IMR-90 (cell line): ENCODE results near the gene RGR. TPM values are rescaled to one million over a fixed set of nuclear protein-coding genes. Genes with fewer than 3 reads are reported as not detected.

ENCODE experiments used
- ATAC-seq: fragments of 200-7000 bp; cut with Tn5 transposase; 2 replicates; pipeline ENCODE4 v1.9.1; 2020; ENCODE audit warnings: low read depth, mild to moderate bottlenecking, moderate library complexity
- BruUV-seq: library from RNA; stranded (reverse); fragments of 400-500 nt; replicated peaks from 2 replicates; lab custom pipeline; 2021; lab: Mats Ljungman, UMichigan
- CTCF ChIA-PET: fragments of 300-600 bp; formaldehyde crosslinking; extraction: SDS; loops from one replicate; lab custom pipeline; 2021; ENCODE audit warnings: antibody characterized with exemption; lab: Yijun Ruan, JAX
- POLR2A ChIA-PET: fragments of 300-600 bp; sonication (Branson Sonifier 250); formaldehyde crosslinking; loops from one replicate; lab custom pipeline; 2022; ENCODE audit warnings: antibody characterized with exemption; ENCODE audit not compliant: unreplicated experiment; lab: Charles Lee
- DNase-seq: peaks from one replicate; pipeline ENCODE4 v3.0.0; 2013
- H2AFZ ChIP-seq: replicated peaks from 2 replicates; pipeline ENCODE3; 2013; ENCODE audit warnings: low read length, mild to moderate bottlenecking; ENCODE audit not compliant: poor library complexity
- H2AK5ac ChIP-seq: 2 replicates; pipeline ENCODE4 v1.6.1; 2013; ENCODE audit warnings: low read depth, low read length, inconsistent platforms
- H2AK9ac ChIP-seq: replicated peaks from 2 replicates; pipeline ENCODE3; 2013; ENCODE audit warnings: mild to moderate bottlenecking, low read depth, low read length, moderate library complexity; ENCODE audit not compliant: poor library complexity
- H2BK120ac ChIP-seq: 2 replicates; pipeline ENCODE4 v1.6.1; 2013; ENCODE audit warnings: low read depth, low read length, inconsistent platforms
- H2BK15ac ChIP-seq: 3 replicates; pipeline ENCODE4 v1.6.1; 2013; ENCODE audit warnings: low read depth, low read length, inconsistent platforms
- H2BK20ac ChIP-seq: 2 replicates; pipeline ENCODE4 v1.6.1; 2013; ENCODE audit warnings: low read depth, mild to moderate bottlenecking, inconsistent platforms, low read length, moderate library complexity
- H2BK5ac ChIP-seq: 2 replicates; pipeline ENCODE4 v1.6.1; 2013; ENCODE audit warnings: mild to moderate bottlenecking, low read depth, low read length, inconsistent platforms; ENCODE audit not compliant: poor library complexity, severe bottlenecking
- H3K14ac ChIP-seq: replicated peaks from 2 replicates; pipeline ENCODE4 v1.6.1; 2013; ENCODE audit warnings: low read depth, low read length, inconsistent platforms
- H3K18ac ChIP-seq: 2 replicates; pipeline ENCODE4 v1.6.1; 2013; ENCODE audit warnings: low read depth, low read length, control low read depth
- H3K23ac ChIP-seq: 2 replicates; pipeline ENCODE4 v1.6.1; 2013; ENCODE audit warnings: low read depth, low read length, inconsistent platforms
- H3K27ac ChIP-seq: 2 replicates; pipeline ENCODE4 v1.5.1; 2013; ENCODE audit warnings: mild to moderate bottlenecking, control low read depth, low read length; ENCODE audit not compliant: insufficient read depth
- H3K27me3 ChIP-seq: 2 replicates; pipeline ENCODE4 v1.6.1; 2013; ENCODE audit warnings: low read length; ENCODE audit not compliant: control insufficient read depth, insufficient read depth
- H3K36me3 ChIP-seq: 2 replicates; pipeline ENCODE4 v1.6.1; 2013; ENCODE audit warnings: low read length, mixed read lengths; ENCODE audit not compliant: control insufficient read depth, insufficient read depth
- H3K4ac ChIP-seq: 2 replicates; pipeline ENCODE4 v1.6.1; 2013; ENCODE audit warnings: low read depth, low read length, inconsistent platforms
- H3K4me1 ChIP-seq: 2 replicates; pipeline ENCODE4 v1.6.1; 2013; ENCODE audit warnings: low read length, mixed read lengths; ENCODE audit not compliant: control insufficient read depth, insufficient read depth
- H3K4me2 ChIP-seq: 2 replicates; pipeline ENCODE4 v1.6.1; 2013; ENCODE audit warnings: low read depth, mild to moderate bottlenecking, control low read depth, low read length, moderate library complexity
- H3K4me3 ChIP-seq: 2 replicates; pipeline ENCODE4 v1.5.1; 2013; ENCODE audit warnings: low read depth, mild to moderate bottlenecking, control low read depth, low read length, moderate library complexity; ENCODE audit not compliant: insufficient read depth
- H3K56ac ChIP-seq: 2 replicates; pipeline ENCODE4 v1.6.1; 2013; ENCODE audit warnings: low read length, inconsistent platforms; ENCODE audit not compliant: insufficient read depth; ENCODE audit errors: extremely low read depth
- H3K79me1 ChIP-seq, 2 experiments: 2 replicates each; pipeline ENCODE4 v1.6.1; 2013; ENCODE audit warnings: low read length in 2 of 2, inconsistent platforms in 1 of 2, low read depth in 1 of 2
- H3K9ac ChIP-seq: 2 replicates; pipeline ENCODE4 v1.6.1; 2013; ENCODE audit warnings: low read depth, low read length, control low read depth
- H3K9me1 ChIP-seq: 2 replicates; pipeline ENCODE4 v1.6.1; 2013; ENCODE audit warnings: low read length, inconsistent platforms; ENCODE audit not compliant: insufficient read depth
- H3K9me3 ChIP-seq: 2 replicates; pipeline ENCODE4 v1.6.1; 2013; ENCODE audit warnings: low read length; ENCODE audit not compliant: control insufficient read depth, insufficient read depth
- H4K20me1 ChIP-seq: 2 replicates; pipeline ENCODE4 v1.6.1; 2013; ENCODE audit warnings: low read length, inconsistent platforms; ENCODE audit not compliant: insufficient read depth
- H4K5ac ChIP-seq: 2 replicates; pipeline ENCODE4 v1.6.1; 2013; ENCODE audit warnings: mild to moderate bottlenecking, low read depth, low read length, control low read depth
- H4K8ac ChIP-seq, 2 experiments: 2 replicates each; pipeline ENCODE4 v1.6.1; 2013; ENCODE audit warnings: low read depth in 2 of 2, low read length in 2 of 2, control low read depth in 1 of 2, inconsistent platforms in 1 of 2
- H4K91ac ChIP-seq: 2 replicates; pipeline ENCODE4 v1.6.1; 2013; ENCODE audit warnings: low read depth, low read length, inconsistent platforms; ENCODE audit not compliant: insufficient read depth
- NFE2L2 ChIP-seq: fragments of 150-350 bp; IDR thresholded peaks from 2 replicates; pipeline ENCODE4 v1.6.1; 2016; ENCODE audit warnings: low read depth, mild to moderate bottlenecking, low read length
- WGBS, 2 experiments: methylation state at CpG; one replicate each; pipeline versions ENCODE4 v1.1.5 to v1.1.7; 2013; ENCODE audit warnings: missing lambda C conversion rate in 2 of 2; ENCODE audit not compliant: insufficient read length in 1 of 2; ENCODE audit errors: extremely low coverage in 2 of 2; 5-methylcytosine and 5-hydroxymethylcytosine counted together
- dilution Hi-C: fragments of 300-500 bp; cut with HindIII; formaldehyde crosslinking; loops from one replicate; pipeline ENCODE4 v1.14.3; 2018; ENCODE audit warnings: low sequenced_read_pairs; ENCODE audit not compliant: unreplicated experiment
- in situ Hi-C: fragments of 300-500 bp; cut with MboI; formaldehyde crosslinking; loops from 3 replicates; pipeline ENCODE4 v1.14.3; 2019; ENCODE audit warnings: low sequenced_read_pairs, inconsistent platforms, mixed read lengths
- intact Hi-C: fragments of 100-400 bp; cut with micrococcal nuclease; formaldehyde crosslinking; loops from 2 replicates; pipeline ENCODE4 v1.10.0; 2022
- polyA plus RNA-seq, 3 experiments: library from polyadenylated mRNA; depleted of rRNA; stranded (reverse); fragments of >200 nt; gene quantifications; 2 replicates each; pipeline ENCODE4 v1.2.3, GENCODE V29; 2012; ENCODE audit warnings: low replicate concordance in 1 of 3
- total RNA-seq: library from RNA; depleted of rRNA; stranded (reverse); fragments of >200 nt; gene quantifications from 2 replicates; pipeline ENCODE4 v1.2.3, GENCODE V29; 2012

The RGR gene
- total and polyA plus RNA-seq, 2 of the 4 experiments (the other 2 are of a cell fraction): not detected

GRCh38 chr10:84217746-84218145 lies 27.1 kb upstream of the RGR start:
- no peak overlapping the region for H2AFZ ChIP-seq
- H3K27me3 ChIP-seq: peaks cover 2% of the 10 kb centered on the region
- H3K9me3 ChIP-seq: no peaks in the 10 kb centered on the region
- no peak overlapping the region for H2AK9ac ChIP-seq
- no peak overlapping the region for H2BK20ac ChIP-seq
- H3K4ac ChIP-seq: no peak overlapping the region
- H3K27ac ChIP-seq: no peak overlapping the region
- H4K20me1 ChIP-seq: no peaks in the 10 kb centered on the region
- no peak overlapping the region for H4K8ac ChIP-seq
- CTCF ChIA-PET: no interaction called here
- H3K4me3 ChIP-seq: no peak overlapping the region
- H3K14ac ChIP-seq: no peak overlapping the region
- no peak overlapping the region for H2BK15ac ChIP-seq
- no peaks in the 10 kb centered on the region for H3K9me1 ChIP-seq
- WGBS, 2 experiments: 86% methylated on average over 2 of the region's 4 CpGs; no CpG with 5 or more reads in 1 of the 2 experiments
- H2BK5ac ChIP-seq: no peak overlapping the region
- no peak overlapping the region for H3K4me2 ChIP-seq
- H3K4me1 ChIP-seq: no peaks in the 10 kb centered on the region
- no peaks in the 10 kb centered on the region for H3K36me3 ChIP-seq
- in situ Hi-C loops (no loop called here), dilution Hi-C loops (no loop called here), intact Hi-C loops (no loop called here)
- no TSS peak for BruUV-seq
- no peak overlapping the region for H2AK5ac ChIP-seq
- DNase-seq (no peak), ATAC-seq (no peak)
- H3K56ac ChIP-seq: no peak overlapping the region
- no peak overlapping the region for H3K9ac ChIP-seq
- POLR2A ChIA-PET: no interaction called here
- no peak overlapping the region for H2BK120ac ChIP-seq
- no peak overlapping the region for H3K23ac ChIP-seq
- H4K5ac ChIP-seq: no peak overlapping the region
- H4K91ac ChIP-seq: no peak overlapping the region
- H3K79me1 ChIP-seq: no peaks in the 10 kb centered on the region
- no peak for TF ChIP-seq NFE2L2
- H3K18ac ChIP-seq: no peak overlapping the region
